Upper lobe of left lung (tissue), 6 donors: ENCODE results near the gene TCF12. TPM values are rescaled to one million over a fixed set of nuclear protein-coding genes. Genes with fewer than 3 reads are reported as not detected.

Source experiments
- ATAC-seq, 2 donors: fragments of 200-7000 bp; cut with Tn5 transposase; one replicate each; pipeline ENCODE4 v1.9.1; 2022; ENCODE audit warnings: mild to moderate bottlenecking in 2 of 2, moderate library complexity in 2 of 2; ENCODE audit not compliant: low FRiP score in 2 of 2
- DNase-seq, 2 donors: peaks; one replicate each; pipeline ENCODE4 v3.0.0-alpha.2; 2019 to 2020
- H3K27ac ChIP-seq, 4 donors: fragments of 200-600 bp; sonication (generic); one replicate each; pipeline ENCODE4 v1.5.1; 2016 to 2019
- H3K27me3 ChIP-seq, 4 donors: fragments of 200-600 bp; sonication (generic); one replicate each; pipeline ENCODE4 v1.5.1; 2017 to 2019
- H3K36me3 ChIP-seq, 4 donors: fragments of 200-600 bp; sonication (generic); one replicate each; pipeline ENCODE4 v1.5.1; 2016 to 2019
- H3K4me1 ChIP-seq, 4 donors: fragments of 200-600 bp; sonication (generic); one replicate each; pipeline ENCODE4 v1.5.1; 2018 to 2019
- H3K4me3 ChIP-seq, 4 donors: fragments of 200-600 bp; sonication (generic); one replicate each; pipeline ENCODE4 v1.5.1; 2017 to 2019; ENCODE audit warnings: mild to moderate bottlenecking in 2 of 4, moderate library complexity in 1 of 4
- H3K9me3 ChIP-seq, 4 donors: fragments of 200-600 bp; sonication (generic); one replicate each; pipeline ENCODE4 v1.5.1; 2018 to 2019
- CTCF ChIP-seq, 6 experiments: fragments of 450-650 bp in 4 of 6; fragments of 200-600 bp in 2 of 6; sonication (generic) in 2 of 6; IDR thresholded peaks; one replicate each; pipeline ENCODE4 v1.5.1; 2016 to 2019; ENCODE audit warnings: antibody characterized with exemption in 6 of 6
- EP300 ChIP-seq, 4 donors: sonication (generic); formaldehyde crosslinking; IDR thresholded peaks; one replicate each; pipeline ENCODE4 v1.5.1; 2017; ENCODE audit warnings: antibody characterized with exemption in 4 of 4, control low read depth in 2 of 4
- POLR2A ChIP-seq, 4 donors: fragments of 450-650 bp; IDR thresholded peaks; one replicate each; pipeline ENCODE4 v1.5.1; 2016 to 2017; ENCODE audit warnings: antibody characterized with exemption in 4 of 4, mild to moderate bottlenecking in 2 of 4
- POLR2AphosphoS5 ChIP-seq, 2 donors: sonication (generic); formaldehyde crosslinking; IDR thresholded peaks; one replicate each; pipeline ENCODE4 v1.5.1; 2017; ENCODE audit warnings: antibody characterized with exemption in 2 of 2
- WGBS, 2 donors: methylation state at CpG; one replicate each; pipeline ENCODE4 v1.1.5; 2017 to 2018; 5-methylcytosine and 5-hydroxymethylcytosine counted together
- total RNA-seq, 6 donors: library from RNA; depleted of rRNA in 4 of 6; stranded (reverse); fragments of >200 nt in 4 of 6; gene quantifications; one replicate each; pipeline versions ENCODE4 v1.1.0 to v1.2.1, GENCODE V29; 2016 to 2021
- donor health status: DM: no; HTN: no; CAD: no; lungs with moderate emphysema.
- donor health status: DM: no; HTN: yes; CAD: no; lungs with severe emphysema.

The TCF12 gene
- total RNA-seq, 6 donors from 2014 or later = 74.5 to 257 (median 103) TPM

GRCh38 chr15:57309856-57310760 is 391.7 kb downstream of the TCF12 start:
- Histone ChIP-seq H3K9me3 (no peaks in the 10 kb centered on the region), H3K27me3 (no peaks in the 10 kb centered on the region), H3K36me3 (no peaks in the 10 kb centered on the region), H3K4me1 (peaks cover 8 to 20% (median 19%) of the 10 kb centered on the region in 4 donors), H3K4me3 (no peak overlapping the region), H3K27ac (no peak overlapping the region)
- TF ChIP-seq POLR2A (IDR thresholded peaks at IDR 0.05) (no peak), POLR2AphosphoS5 (IDR thresholded peaks at IDR 0.05) (no peak), CTCF (IDR thresholded peaks at IDR 0.05) (no peak), EP300 (IDR thresholded peaks at IDR 0.05) (no peak)
- no peak for DNase-seq
- ATAC-seq = no peak
- 84 to 85% methylated on average over 21 of the region's 21 CpGs for WGBS, 2 donors

DNA sequence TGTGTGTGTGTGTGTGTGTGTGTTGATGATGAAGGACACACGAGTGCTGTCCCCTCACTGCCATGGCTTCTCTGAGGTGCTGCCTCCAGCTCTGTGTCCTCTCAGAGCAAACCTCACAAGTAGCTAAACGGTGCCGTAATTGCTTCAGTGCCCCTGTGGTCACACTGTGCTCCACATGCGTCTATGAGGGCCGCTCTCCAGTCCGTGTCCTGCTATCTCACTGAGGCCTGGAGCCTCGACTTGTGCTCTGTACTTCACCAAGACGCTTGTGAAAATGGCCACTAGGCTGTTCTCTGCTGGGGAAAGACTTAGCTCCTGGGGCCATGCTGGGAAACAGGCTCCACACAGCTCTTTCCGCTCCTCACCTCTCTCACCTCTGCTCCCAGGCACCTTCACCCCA is 392.4 kb downstream of the TCF12 start:
- TF ChIP-seq POLR2AphosphoS5 (IDR thresholded peaks at IDR 0.05) (no peak), CTCF (IDR thresholded peaks at IDR 0.05) (no peak), EP300 (IDR thresholded peaks at IDR 0.05) (no peak), POLR2A (IDR thresholded peaks at IDR 0.05) (no peak)
- Histone ChIP-seq H3K27ac (no peak overlapping the region), H3K36me3 (no peaks in the 10 kb centered on the region), H3K9me3 (no peaks in the 10 kb centered on the region), H3K27me3 (no peaks in the 10 kb centered on the region), H3K4me1 (peaks cover 7 to 19% (median 18%) of the 10 kb centered on the region in 4 donors), H3K4me3 (no peak overlapping the region)
- 89 to 92% methylated on average over 9 of the region's 9 CpGs for WGBS, 2 donors
- DNase-seq (no peak), ATAC-seq (no peak)

GRCh38 chr15:57312006-57312317 is 393.5 kb downstream of the TCF12 start:
- WGBS, 2 donors = 84 to 90% methylated on average over 6 of the region's 6 CpGs

GRCh38 chr15:57312318-57313133 is 394.1 kb downstream of the TCF12 start:
- DNase-seq (no peak), ATAC-seq (no peak)
- Histone ChIP-seq H3K4me1 (peaks cover 0 to 4% (median 3%) of the 10 kb centered on the region in 4 donors), H3K27me3 (no peaks in the 10 kb centered on the region), H3K27ac (no peak overlapping the region), H3K9me3 (no peaks in the 10 kb centered on the region), H3K4me3 (no peak overlapping the region), H3K36me3 (no peaks in the 10 kb centered on the region)
- WGBS, 2 donors = 73 to 79% methylated on average over 11 to 15 of the region's 15 CpGs
- TF ChIP-seq EP300 (IDR thresholded peaks at IDR 0.05) = no peak
- no peak for TF ChIP-seq CTCF (IDR thresholded peaks at IDR 0.05)
- no peak for TF ChIP-seq POLR2A (IDR thresholded peaks at IDR 0.05)

More at GRCh38 chr15:57312006-57312317, 393.5 kb downstream of the TCF12 start:
- DNase-seq (no peak), ATAC-seq (no peak)
- H3K36me3 ChIP-seq = no peaks in the 10 kb centered on the region
- no peak overlapping the region for H3K27ac ChIP-seq
- TF ChIP-seq EP300 (IDR thresholded peaks at IDR 0.05) (no peak), POLR2A (IDR thresholded peaks at IDR 0.05) (no peak), CTCF (IDR thresholded peaks at IDR 0.05) (no peak), POLR2AphosphoS5 (IDR thresholded peaks at IDR 0.05) (no peak)
- no peaks in the 10 kb centered on the region for H3K9me3 ChIP-seq
- peaks cover 4 to 9% (median 9%) of the 10 kb centered on the region in 4 donors for H3K4me1 ChIP-seq
- no peaks in the 10 kb centered on the region for H3K27me3 ChIP-seq
- H3K4me3 ChIP-seq = no peak overlapping the region
